HCT116 (cell line): ENCODE data around the gene C11orf58. TPM values are rescaled to one million over a fixed set of nuclear protein-coding genes. Genes with fewer than 3 reads are reported as not detected.

Source experiments
- ATAC-seq: fragments of 200-7000 bp; cut with Tn5 transposase; 2 replicates; pipeline ENCODE4 v1.9.1; 2020; ENCODE audit warnings: mild to moderate bottlenecking, moderate library complexity
- BruUV-seq: library from RNA; stranded (reverse); fragments of 400-500 nt; replicated peaks from 2 replicates; lab custom pipeline; 2021; lab: Mats Ljungman, UMichigan
- CTCF ChIA-PET: fragments of 300-600 bp; sonication (Branson Sonifier 250); formaldehyde crosslinking; loops from one replicate; lab custom pipeline; 2021; ENCODE audit warnings: antibody characterized with exemption; lab: Charles Lee
- POLR2A ChIA-PET: fragments of 300-600, 350-600 bp; sonication (Branson Sonifier 250); formaldehyde crosslinking; loops from one replicate; lab custom pipeline; 2021; ENCODE audit warnings: antibody characterized with exemption; lab: Charles Lee
- RAD21 ChIA-PET, 2 experiments: fragments of 300-600 bp; sonication (Branson Sonifier 250); formaldehyde crosslinking; loops; one replicate each; lab custom pipeline; 2023; ENCODE audit warnings: low total read pairs in 2 of 2; ENCODE audit not compliant: uncharacterized antibody in 2 of 2, unreplicated experiment in 2 of 2, low non-redundant PET in 1 of 2; lab: Charles Lee
- DNase-seq: peaks from one replicate; pipeline ENCODE4 v3.0.0-alpha.2; 2010; ENCODE audit warnings: low read depth, low spot score
- H2AFZ ChIP-seq: fragments of 200-600 bp; shearing (Covaris generic), sonication (generic); 2 replicates; pipeline ENCODE4 v1.6.1; 2017; ENCODE audit warnings: low read depth, mixed run types, mixed read lengths, antibody characterized with exemption, low read length; ENCODE audit not compliant: poor library complexity, severe bottlenecking
- H3K27ac ChIP-seq: 2 replicates; pipeline ENCODE4 v1.5.1; 2012; ENCODE audit warnings: low read depth, low read length
- H3K27me3 ChIP-seq: fragments of 200-600 bp; sonication (generic); 2 replicates; pipeline ENCODE4 v1.6.1; 2016; ENCODE audit warnings: mixed run types, low read length, mixed read lengths; ENCODE audit not compliant: insufficient read depth
- H3K36me3 ChIP-seq, 2 experiments: fragments of 200-500 bp in 1 of 2; fragments of 200-600 bp in 1 of 2; sonication (Bioruptor generic) in 1 of 2; sonication (generic) in 1 of 2; 2 replicates each; pipeline versions ENCODE4 v1.5.1 to v1.6.1; 2014 to 2016; ENCODE audit warnings: low read length in 2 of 2, inconsistent platforms in 1 of 2, mixed read lengths in 1 of 2, mixed run types in 1 of 2; ENCODE audit not compliant: insufficient read depth in 2 of 2, control insufficient read depth in 1 of 2
- H3K4me1 ChIP-seq, 2 experiments: fragments of 200-600 bp in 1 of 2; sonication (generic) in 1 of 2; 2 replicates each; pipeline versions ENCODE4 v1.5.1 to v1.6.1; 2012 to 2017; ENCODE audit warnings: low read length in 2 of 2, inconsistent platforms in 1 of 2, mild to moderate bottlenecking in 1 of 2, mixed read lengths in 1 of 2, mixed run types in 1 of 2, moderate library complexity in 1 of 2; ENCODE audit not compliant: insufficient read depth in 2 of 2, control insufficient read depth in 1 of 2
- H3K4me2 ChIP-seq: fragments of 200-600 bp; sonication (generic); 2 replicates; pipeline ENCODE4 v1.6.1; 2017; ENCODE audit warnings: mixed run types, low read length, mixed read lengths
- H3K4me3 ChIP-seq, 2 experiments: fragments of 200-600 bp in 1 of 2; sonication (generic) in 1 of 2; replicated peaks in 1 of 2; 2 replicates each; pipeline ENCODE4 v1.5.1; 2011 to 2016; ENCODE audit warnings: low read length in 2 of 2, control low read depth in 1 of 2, low read depth in 1 of 2, mild to moderate bottlenecking in 1 of 2, mixed read lengths in 1 of 2, mixed run types in 1 of 2
- H3K79me2 ChIP-seq: fragments of 200-600 bp; sonication (generic); 2 replicates; pipeline ENCODE4 v1.6.1; 2017; ENCODE audit warnings: mild to moderate bottlenecking, mixed run types, low read length, moderate library complexity, mixed read lengths; ENCODE audit not compliant: insufficient read depth
- H3K9ac ChIP-seq: fragments of 200-600 bp; sonication (generic); 2 replicates; pipeline ENCODE4 v1.6.1; 2016; ENCODE audit warnings: low read length, mixed read lengths
- H3K9me2 ChIP-seq: fragments of 200-600 bp; sonication (generic), shearing (Covaris generic); 2 replicates; pipeline ENCODE4 v1.6.1; 2017; ENCODE audit warnings: mixed run types, mild to moderate bottlenecking, moderate library complexity; ENCODE audit not compliant: insufficient read depth
- H3K9me3 ChIP-seq, 2 experiments: fragments of 200-500 bp in 1 of 2; fragments of 200-600 bp in 1 of 2; sonication (Bioruptor generic) in 1 of 2; sonication (generic) in 1 of 2; 2 replicates each; pipeline ENCODE4 v1.6.1; 2014 to 2017; ENCODE audit warnings: low read length in 2 of 2, mixed read lengths in 2 of 2, inconsistent platforms in 1 of 2, low read depth in 1 of 2, mild to moderate bottlenecking in 1 of 2, mixed run types in 1 of 2, moderate library complexity in 1 of 2; ENCODE audit not compliant: control insufficient read depth in 1 of 2, insufficient read depth in 1 of 2
- H4K20me1 ChIP-seq: fragments of 200-600 bp; sonication (generic), shearing (Covaris generic); 2 replicates; pipeline ENCODE4 v1.6.1; 2017; ENCODE audit warnings: mixed run types, mild to moderate bottlenecking, moderate library complexity; ENCODE audit not compliant: insufficient read depth
- CBX3 ChIP-seq: IDR thresholded peaks from 2 replicates; pipeline ENCODE4 v1.6.1; 2012; ENCODE audit warnings: low read depth
- CEBPB ChIP-seq: IDR thresholded peaks from 2 replicates; pipeline ENCODE4 v1.6.1; 2012; ENCODE audit warnings: low read depth
- EGR1 ChIP-seq: IDR thresholded peaks from 2 replicates; pipeline ENCODE4 v1.6.1; 2012; ENCODE audit warnings: low read depth
- ELF1 ChIP-seq: IDR thresholded peaks from 2 replicates; pipeline ENCODE4 v1.6.1; 2012; ENCODE audit warnings: low read depth, borderline replicate concordance
- EZH2 ChIP-seq: fragments of 200-600 bp; sonication (generic); IDR thresholded peaks from 2 replicates; pipeline ENCODE4 v1.6.1; 2017; ENCODE audit warnings: antibody characterized with exemption, mixed run types
- EZH2phosphoT487 ChIP-seq: fragments of 200-600 bp; IDR thresholded peaks from 2 replicates; pipeline ENCODE4 v1.6.1; 2018; ENCODE audit warnings: antibody characterized with exemption, borderline replicate concordance
- FOSL1 ChIP-seq: IDR thresholded peaks from 2 replicates; pipeline ENCODE4 v1.6.1; 2012; ENCODE audit warnings: low read depth
- JUND ChIP-seq: IDR thresholded peaks from 2 replicates; pipeline ENCODE4 v1.6.1; 2012
- MAX ChIP-seq: IDR thresholded peaks from 2 replicates; pipeline ENCODE4 v1.6.1; 2012
- POLR2A ChIP-seq: IDR thresholded peaks from 2 replicates; pipeline ENCODE4 v1.7.0; 2011; ENCODE audit warnings: borderline replicate concordance; ENCODE audit not compliant: insufficient read depth, insufficient read length; ENCODE audit errors: extremely low read depth
- POLR2AphosphoS5 ChIP-seq: IDR thresholded peaks from 2 replicates; pipeline ENCODE4 v1.6.1; 2011; ENCODE audit warnings: mild to moderate bottlenecking, low read depth, low read length, moderate library complexity
- REST ChIP-seq: IDR thresholded peaks from 2 replicates; pipeline ENCODE4 v1.6.1; 2012; ENCODE audit warnings: low read depth
- SIN3A ChIP-seq: IDR thresholded peaks from 2 replicates; pipeline ENCODE4 v1.6.1; 2012; ENCODE audit warnings: low read depth
- SP1 ChIP-seq: IDR thresholded peaks from 2 replicates; pipeline ENCODE4 v1.6.1; 2012; ENCODE audit warnings: low read depth
- SRF ChIP-seq: IDR thresholded peaks from 2 replicates; pipeline ENCODE4 v1.6.1; 2012; ENCODE audit warnings: low read depth
- TCF7L2 ChIP-seq: IDR thresholded peaks from 2 replicates; pipeline ENCODE4 v1.7.0; 2011; ENCODE audit warnings: borderline replicate concordance, inconsistent platforms; ENCODE audit not compliant: insufficient read depth, insufficient read length; ENCODE audit errors: extremely low read depth
- YY1 ChIP-seq: IDR thresholded peaks from 2 replicates; pipeline ENCODE4 v1.6.1; 2011; ENCODE audit warnings: low read length, low read depth, moderate library complexity, mild to moderate bottlenecking; ENCODE audit not compliant: insufficient replicate concordance; ENCODE audit errors: extremely low read depth
- ZBTB33 ChIP-seq: IDR thresholded peaks from 2 replicates; pipeline ENCODE4 v1.6.1; 2011; ENCODE audit warnings: mild to moderate bottlenecking, low read length, moderate library complexity; ENCODE audit not compliant: insufficient replicate concordance; ENCODE audit errors: extremely low read depth
- intact Hi-C: fragments of 100-400 bp; cut with micrococcal nuclease; formaldehyde crosslinking; loops from 2 replicates; pipeline ENCODE4 v1.10.0; 2022
- total RNA-seq: library from RNA; stranded (reverse); gene quantifications from one replicate; pipeline ENCODE4 v1.2.1, GENCODE V29; 2021; ENCODE audit not compliant: unreplicated experiment

The C11orf58 gene
- total RNA-seq, 1 experiment from 2014 or later: 108 TPM

- H3K4me1 ChIP-seq: peaks cover 23 to 30% of the 10 kb centered on the region in 2 experiments
- no peak for DNase-seq
- TF ChIP-seq EGR1 (no peak), JUND (no peak), TCF7L2 (no peak), ZBTB33 (no peak), ELF1 (no peak), REST (no peak), POLR2AphosphoS5 (no peak), FOSL1 (no peak), EZH2phosphoT487 (no peak), CBX3 (no peak), CEBPB (no peak), SP1 (no peak), SRF (no peak), EZH2 (no peak), POLR2A (no peak), SIN3A (no peak), YY1 (no peak), MAX (no peak)
- no peak overlapping the region for H2AFZ ChIP-seq
- no peaks in the 10 kb centered on the region for H3K79me2 ChIP-seq
- no peaks in the 10 kb centered on the region for H3K36me3 ChIP-seq
- H3K4me2 ChIP-seq: no peak overlapping the region
- H3K9ac ChIP-seq: no peak overlapping the region
- no peaks in the 10 kb centered on the region for H3K9me2 ChIP-seq
- ATAC-seq: no peak
- intact Hi-C loops: no loop called here
- no peaks in the 10 kb centered on the region for H4K20me1 ChIP-seq
- no TSS peak for BruUV-seq
- POLR2A ChIA-PET: no interaction called here
- H3K27ac ChIP-seq: no peak overlapping the region
- no peak overlapping the region for H3K4me3 ChIP-seq
- no peaks in the 10 kb centered on the region for H3K27me3 ChIP-seq
- RAD21 ChIA-PET: no interaction called here
- H3K9me3 ChIP-seq: no peaks in the 10 kb centered on the region
- CTCF ChIA-PET: no interaction called here
Measured at GRCh38 chr11:16775614-16776283, 37.3 kb downstream of the C11orf58 start.
